OCI-LY3 (cell line): ENCODE measurements around the gene CDKN2B.

Experiments
- H2AFZ ChIP-seq: fragments of 200-600, 300-600 bp; shearing (Covaris generic); 2 replicates; pipeline ENCODE4 v1.6.0; 2014; ENCODE audit warnings: antibody characterized with exemption, low read depth, low read length
- H3K27ac ChIP-seq: fragments of 200-600, 300-600 bp; sonication (generic); 2 replicates; pipeline ENCODE4 v1.5.1; 2014; ENCODE audit warnings: mild to moderate bottlenecking, low read length, moderate library complexity, mixed read lengths
- H3K27me3 ChIP-seq: fragments of 200-600, 300-600 bp; sonication (generic); 2 replicates; pipeline ENCODE4 v1.6.1; 2014; ENCODE audit warnings: low read depth, low read length, mixed read lengths
- H3K36me3 ChIP-seq: fragments of 200-600, 300-600 bp; sonication (generic); replicated peaks from 2 replicates; pipeline ENCODE3; 2014; ENCODE audit warnings: low read depth, low read length, mixed read lengths
- H3K4me1 ChIP-seq: fragments of 300-600, 200-600 bp; sonication (generic); 2 replicates; pipeline ENCODE4 v1.6.1; 2014; ENCODE audit warnings: low read length, mixed read lengths
- H3K4me2 ChIP-seq: fragments of 200-600, 300-600 bp; sonication (generic); 2 replicates; pipeline ENCODE4 v1.6.1; 2014; ENCODE audit warnings: low read length, mixed read lengths
- H3K4me3 ChIP-seq: fragments of 300-600, 200-600 bp; sonication (generic); 2 replicates; pipeline ENCODE4 v1.5.1; 2014; ENCODE audit warnings: antibody characterized with exemption, mild to moderate bottlenecking, low read length, moderate library complexity
- H3K79me2 ChIP-seq: fragments of 300-600, 200-600 bp; shearing (Covaris generic); 2 replicates; pipeline ENCODE4 v1.6.1; 2014; ENCODE audit warnings: mild to moderate bottlenecking, low read length, mixed read lengths
- H3K9ac ChIP-seq: fragments of 300-600, 200-600 bp; shearing (Covaris generic); 2 replicates; pipeline ENCODE4 v1.6.0; 2014; ENCODE audit warnings: mild to moderate bottlenecking, low read length, moderate library complexity
- H3K9me3 ChIP-seq: fragments of 200-600, 300-600 bp; shearing (Covaris generic); 2 replicates; pipeline ENCODE4 v1.6.1; 2014; ENCODE audit warnings: low read length, mixed read lengths; ENCODE audit not compliant: insufficient read depth
- H4K20me1 ChIP-seq: fragments of 200-600, 300-600 bp; sonication (generic); 2 replicates; pipeline ENCODE4 v1.6.1; 2016; ENCODE audit warnings: low read length, mixed read lengths; ENCODE audit not compliant: insufficient read depth
- EZH2phosphoT487 ChIP-seq: fragments of 200-600 bp; shearing (Covaris generic); IDR thresholded peaks from 2 replicates; pipeline ENCODE4 v1.6.1; 2018; ENCODE audit warnings: antibody characterized with exemption, mixed run types, low read depth
- TF ChIP-seq, protein P1 (sequence below): fragments of 200-600, 300-600 bp; sonication (generic); IDR thresholded peaks from 2 replicates; pipeline ENCODE4 v1.5.1; 2014; ENCODE audit warnings: antibody characterized with exemption, low read length, low read depth

CDKN2B gene

GRCh38 chr9:22054529-22054928 is 45.4 kb upstream of the CDKN2B start:
- Histone ChIP-seq H2AFZ (no peak overlapping the region), H3K9me3 (no peaks in the 10 kb centered on the region), H3K4me2 (no peak overlapping the region), H3K9ac (no peak overlapping the region), H3K27me3 (no peaks in the 10 kb centered on the region), H3K27ac (no peak overlapping the region), H3K79me2 (no peaks in the 10 kb centered on the region), H3K36me3 (no peaks in the 10 kb centered on the region), H3K4me3 (no peak overlapping the region), H3K4me1 (no peaks in the 10 kb centered on the region), H4K20me1 (no peaks in the 10 kb centered on the region)
- TF ChIP-seq, protein P1, sequence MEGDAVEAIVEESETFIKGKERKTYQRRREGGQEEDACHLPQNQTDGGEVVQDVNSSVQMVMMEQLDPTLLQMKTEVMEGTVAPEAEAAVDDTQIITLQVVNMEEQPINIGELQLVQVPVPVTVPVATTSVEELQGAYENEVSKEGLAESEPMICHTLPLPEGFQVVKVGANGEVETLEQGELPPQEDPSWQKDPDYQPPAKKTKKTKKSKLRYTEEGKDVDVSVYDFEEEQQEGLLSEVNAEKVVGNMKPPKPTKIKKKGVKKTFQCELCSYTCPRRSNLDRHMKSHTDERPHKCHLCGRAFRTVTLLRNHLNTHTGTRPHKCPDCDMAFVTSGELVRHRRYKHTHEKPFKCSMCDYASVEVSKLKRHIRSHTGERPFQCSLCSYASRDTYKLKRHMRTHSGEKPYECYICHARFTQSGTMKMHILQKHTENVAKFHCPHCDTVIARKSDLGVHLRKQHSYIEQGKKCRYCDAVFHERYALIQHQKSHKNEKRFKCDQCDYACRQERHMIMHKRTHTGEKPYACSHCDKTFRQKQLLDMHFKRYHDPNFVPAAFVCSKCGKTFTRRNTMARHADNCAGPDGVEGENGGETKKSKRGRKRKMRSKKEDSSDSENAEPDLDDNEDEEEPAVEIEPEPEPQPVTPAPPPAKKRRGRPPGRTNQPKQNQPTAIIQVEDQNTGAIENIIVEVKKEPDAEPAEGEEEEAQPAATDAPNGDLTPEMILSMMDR: no peak
- TF ChIP-seq EZH2phosphoT487: no peak

DNA sequence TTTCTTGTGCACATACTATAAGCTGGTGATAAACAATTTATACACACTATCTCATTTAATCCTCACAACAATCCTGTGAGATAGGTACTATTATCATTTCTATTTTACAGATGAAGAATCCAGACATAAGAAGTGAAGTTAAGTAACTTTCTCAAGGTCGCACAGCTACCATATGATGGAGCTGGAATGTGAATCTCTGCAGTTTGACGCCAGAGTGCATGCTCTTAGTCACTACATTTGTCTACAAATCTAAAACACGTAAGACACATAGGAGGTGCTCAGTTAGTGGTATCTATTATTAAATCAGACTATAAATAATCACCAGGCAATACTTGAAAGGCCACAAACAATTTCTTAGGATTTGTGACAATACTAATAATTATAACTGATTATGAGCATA is 45.0 kb upstream of the CDKN2B start:
- Histone ChIP-seq H3K27ac (no peak overlapping the region), H3K79me2 (no peaks in the 10 kb centered on the region), H3K9ac (no peak overlapping the region), H3K9me3 (no peaks in the 10 kb centered on the region), H2AFZ (no peak overlapping the region), H4K20me1 (no peaks in the 10 kb centered on the region), H3K36me3 (no peaks in the 10 kb centered on the region), H3K4me3 (no peak overlapping the region), H3K4me1 (no peaks in the 10 kb centered on the region), H3K4me2 (no peak overlapping the region), H3K27me3 (no peaks in the 10 kb centered on the region)
- TF ChIP-seq EZH2phosphoT487: no peak
- TF ChIP-seq, protein P1: no peak

GRCh38 chr9:22053178-22053577 is 44.1 kb upstream of the CDKN2B start:
- H3K27ac ChIP-seq: no peak overlapping the region
- no peak overlapping the region for H3K4me3 ChIP-seq
- no peaks in the 10 kb centered on the region for H3K36me3 ChIP-seq
- TF ChIP-seq, protein P1: no peak
- no peak for TF ChIP-seq EZH2phosphoT487
- H3K4me2 ChIP-seq: no peak overlapping the region
- H3K27me3 ChIP-seq: no peaks in the 10 kb centered on the region
- no peaks in the 10 kb centered on the region for H3K9me3 ChIP-seq
- H3K79me2 ChIP-seq: no peaks in the 10 kb centered on the region
- no peaks in the 10 kb centered on the region for H4K20me1 ChIP-seq
- H3K4me1 ChIP-seq: no peaks in the 10 kb centered on the region
- no peak overlapping the region for H2AFZ ChIP-seq
- H3K9ac ChIP-seq: no peak overlapping the region

DNA sequence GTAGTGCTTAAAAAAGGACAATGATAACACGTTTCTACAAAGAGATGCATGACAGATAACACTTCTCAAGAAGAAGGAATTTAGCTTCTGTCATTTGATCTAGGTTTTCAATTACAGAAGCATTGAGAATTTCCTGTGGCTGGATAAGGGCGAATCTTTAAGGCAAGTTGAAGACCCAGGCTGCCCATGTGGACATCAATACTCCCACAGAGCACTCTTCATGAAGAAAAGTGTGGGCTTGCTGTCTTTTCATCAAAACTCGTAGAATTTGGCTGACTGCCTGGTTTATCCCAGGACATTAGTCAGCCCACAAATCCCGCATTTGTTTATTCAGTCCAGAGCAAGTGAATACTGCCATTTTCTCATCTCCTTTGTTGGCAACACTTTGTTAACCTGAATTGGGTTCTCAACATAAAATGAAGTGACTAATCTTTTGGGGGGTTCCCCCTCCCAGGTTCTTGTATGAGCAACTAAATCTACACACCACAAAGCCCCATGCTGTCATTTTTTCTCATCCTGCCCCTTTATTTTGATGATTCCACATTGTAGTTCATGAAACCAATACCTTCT is 43.4 kb upstream of the CDKN2B start:
- Histone ChIP-seq H3K9me3 (no peaks in the 10 kb centered on the region), H4K20me1 (no peaks in the 10 kb centered on the region), H3K36me3 (no peaks in the 10 kb centered on the region), H3K9ac (no peak overlapping the region), H3K4me1 (no peaks in the 10 kb centered on the region), H3K27ac (no peak overlapping the region), H3K4me3 (no peak overlapping the region), H2AFZ (no peak overlapping the region), H3K27me3 (no peaks in the 10 kb centered on the region), H3K4me2 (no peak overlapping the region), H3K79me2 (no peaks in the 10 kb centered on the region)
- TF ChIP-seq EZH2phosphoT487: no peak
- TF ChIP-seq, protein P1: no peak
